B cell (primary cell): ENCODE results near the gene FAR1.

Source experiments
- EZH2 ChIP-seq: IDR thresholded peaks from 2 replicates; pipeline ENCODE4 v1.6.1; 2012; ENCODE audit warnings: borderline replicate concordance, low read depth, mild to moderate bottlenecking, moderate library complexity, low read length; ENCODE audit not compliant: insufficient read depth, poor library complexity, severe bottlenecking
- TF ChIP-seq, protein P1 (sequence below): fragments of 200-600 bp; IDR thresholded peaks from one replicate; pipeline ENCODE4 v1.8.0; 2022; ENCODE audit warnings: antibody characterized with exemption, mild to moderate bottlenecking

DNA sequence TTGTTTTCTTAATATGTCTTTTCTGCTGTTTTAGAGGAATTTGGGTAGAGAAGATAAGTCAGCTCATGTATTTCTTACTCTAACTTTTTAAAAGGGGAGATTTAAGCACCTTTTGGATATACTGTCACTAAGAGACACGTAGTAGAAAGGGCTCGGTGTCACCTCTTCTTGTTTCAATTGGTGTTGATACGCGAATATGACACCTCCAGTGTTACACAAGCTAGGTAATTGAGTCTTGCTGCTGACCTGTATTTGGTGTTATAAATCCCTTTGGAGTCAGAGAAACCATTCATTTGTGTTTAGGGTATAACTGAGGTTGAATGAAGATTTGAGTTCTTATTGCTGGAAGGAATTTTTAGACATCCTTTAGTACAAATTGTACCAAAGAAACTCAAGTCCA, 25.6 kb downstream of the FAR1 start:
- TF ChIP-seq, protein P1, sequence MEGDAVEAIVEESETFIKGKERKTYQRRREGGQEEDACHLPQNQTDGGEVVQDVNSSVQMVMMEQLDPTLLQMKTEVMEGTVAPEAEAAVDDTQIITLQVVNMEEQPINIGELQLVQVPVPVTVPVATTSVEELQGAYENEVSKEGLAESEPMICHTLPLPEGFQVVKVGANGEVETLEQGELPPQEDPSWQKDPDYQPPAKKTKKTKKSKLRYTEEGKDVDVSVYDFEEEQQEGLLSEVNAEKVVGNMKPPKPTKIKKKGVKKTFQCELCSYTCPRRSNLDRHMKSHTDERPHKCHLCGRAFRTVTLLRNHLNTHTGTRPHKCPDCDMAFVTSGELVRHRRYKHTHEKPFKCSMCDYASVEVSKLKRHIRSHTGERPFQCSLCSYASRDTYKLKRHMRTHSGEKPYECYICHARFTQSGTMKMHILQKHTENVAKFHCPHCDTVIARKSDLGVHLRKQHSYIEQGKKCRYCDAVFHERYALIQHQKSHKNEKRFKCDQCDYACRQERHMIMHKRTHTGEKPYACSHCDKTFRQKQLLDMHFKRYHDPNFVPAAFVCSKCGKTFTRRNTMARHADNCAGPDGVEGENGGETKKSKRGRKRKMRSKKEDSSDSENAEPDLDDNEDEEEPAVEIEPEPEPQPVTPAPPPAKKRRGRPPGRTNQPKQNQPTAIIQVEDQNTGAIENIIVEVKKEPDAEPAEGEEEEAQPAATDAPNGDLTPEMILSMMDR, result no peak
- no peak for TF ChIP-seq EZH2
